H1 (cell line): Measurements from ENCODE around the gene ESYT1. TPM values are rescaled to one million over a fixed set of nuclear protein-coding genes. Genes with fewer than 3 reads are reported as not detected.

ENCODE experiments used
- CHD2 ChIP-seq: IDR thresholded peaks from 2 replicates; pipeline ENCODE4 v1.6.1; 2012; ENCODE audit warnings: low read length, improper control_type of control experiment
- JUND ChIP-seq: IDR thresholded peaks from 2 replicates; pipeline ENCODE4 v1.6.1; 2011; ENCODE audit warnings: mild to moderate bottlenecking, improper control_type of control experiment, low read length
- POLR2AphosphoS5 ChIP-seq: IDR thresholded peaks from 2 replicates; pipeline ENCODE4 v1.6.1; 2011; ENCODE audit warnings: low read depth, low read length
- polyA plus RNA-seq, 7 experiments: library from polyadenylated mRNA; depleted of rRNA in 3 of 7; stranded (reverse) in 5 of 7; unstranded in 2 of 7; fragments of >200 nt in 5 of 7; fragments of 200-250 nt in 2 of 7; gene quantifications; 1 replicate in 5 of 7; 2 replicates in 1 of 7; 4 replicates in 1 of 7; pipeline versions ENCODE4 v1.2.1 to v1.2.3, GENCODE V29; 2011 to 2013; ENCODE audit warnings: missing spikeins in 2 of 7, mixed read lengths in 2 of 7
- total RNA-seq: library from RNA; stranded (reverse); fragmentation: NEBNext Ultra II Directional; extraction: Animal tissue kit (Norgen Biotek cat#: 25700); gene quantifications from 2 replicates; pipeline ENCODE4 v1.2.1, GENCODE V29; 2021

Gene ESYT1
- total and polyA plus RNA-seq, 2 of the 8 experiments (the other 6 are each of a cell fraction or from before 2014, with no cell fraction given): 86.9 to 165 TPM

DNA sequence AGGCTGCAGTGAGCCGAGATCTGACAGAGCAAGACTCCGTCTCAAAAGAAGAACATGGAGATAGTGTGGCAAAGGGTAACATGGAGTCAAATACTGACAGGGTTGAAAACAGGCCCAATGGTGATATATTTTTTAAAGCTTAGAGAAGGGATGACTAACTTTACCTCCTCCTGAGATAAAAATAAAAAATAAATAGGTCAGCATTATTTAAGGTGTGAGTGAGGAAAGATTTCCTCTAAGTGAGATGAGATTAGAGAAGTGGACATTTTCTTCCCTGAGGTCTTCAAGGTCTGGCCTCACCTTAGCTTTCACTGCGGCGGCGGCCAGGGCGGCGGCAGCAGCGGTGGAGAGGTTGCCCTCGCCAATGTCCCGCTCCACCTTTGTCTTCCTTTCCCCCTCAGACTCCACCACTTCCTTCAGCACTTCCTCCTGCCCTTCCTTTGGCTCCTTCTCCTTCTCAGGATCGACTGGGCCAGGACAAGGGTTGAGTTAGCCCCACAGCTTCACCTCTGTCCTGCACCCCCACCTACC, 41.2 kb downstream of the ESYT1 start (continued):
- TF ChIP-seq POLR2AphosphoS5 (no peak), JUND (no peak), CHD2 (no peak)
